Measurements from ENCODE around the gene GTPBP3. TPM values are rescaled to one million over a fixed set of nuclear protein-coding genes. Genes with fewer than 3 reads are reported as not detected.
A peak's percentile ranks its signal among the peaks of the same experiment; 100 is the strongest.

The GTPBP3 gene
- total and polyA plus RNA-seq, 5 donors from 2014 or later = 5.2 to 26.1 (median 8.9) TPM

GRCh38 chr19:17379221-17379631 is 41.9 kb downstream of the GTPBP3 start:
- no peaks in the 10 kb centered on the region for H3K36me3 ChIP-seq (ENCODE audit: control insufficient read depth, insufficient read depth, low read length)
- H3K27ac ChIP-seq (ENCODE audit: insufficient read depth, low read length, poor library complexity, severe bottlenecking) = no peak overlapping the region
- H3K4me3 ChIP-seq (ENCODE audit: low read depth, low read length) = no peak overlapping the region
- Mint-ChIP-seq H3K4me3 (no peak overlapping the region), H3K9me3 (peaks cover 0 to 2% (median 0%) of the 10 kb centered on the region in 7 donors), H3K4me1 (peaks cover 4 to 11% (median 8%) of the 10 kb centered on the region in 4 donors), H3K27me3 (peaks cover 38% of the 10 kb centered on the region), H3K27ac (no peak overlapping the region), H3K36me3 (peaks cover 4% of the 10 kb centered on the region)
- H3K27me3 ChIP-seq (ENCODE audit: control insufficient read depth, insufficient read depth, low read length) = no peaks in the 10 kb centered on the region
- no peaks in the 10 kb centered on the region for H3K9me3 ChIP-seq (ENCODE audit: control insufficient read depth in 2 of 2, low read length in 2 of 2)
- ATAC-seq (ENCODE audit: low read depth in 2 of 2) = no peak
- DNase-seq = no peak
- H3K4me1 ChIP-seq (ENCODE audit: control insufficient read depth, insufficient read depth, low read length, poor library complexity, severe bottlenecking) = peaks cover 5% of the 10 kb centered on the region

- Mint-ChIP-seq H3K36me3 (peaks cover 4% of the 10 kb centered on the region), H3K9me3 (peaks cover 0 to 2% (median 0%) of the 10 kb centered on the region in 7 donors), H3K27me3 (peaks cover 33% of the 10 kb centered on the region), H3K4me1 (peaks cover 4 to 11% (median 8%) of the 10 kb centered on the region in 4 donors), H3K27ac (no peak overlapping the region), H3K4me3 (peak overlapping the region in 2 of 4 donors; percentile 21 to 51)
- Histone ChIP-seq H3K27ac (ENCODE audit: insufficient read depth, low read length, poor library complexity, severe bottlenecking) (no peak overlapping the region), H3K9me3 (ENCODE audit: control insufficient read depth in 2 of 2, low read length in 2 of 2) (no peaks in the 10 kb centered on the region), H3K27me3 (ENCODE audit: control insufficient read depth, insufficient read depth, low read length) (no peaks in the 10 kb centered on the region), H3K4me1 (ENCODE audit: control insufficient read depth, insufficient read depth, low read length, poor library complexity, severe bottlenecking) (peaks cover 5% of the 10 kb centered on the region), H3K36me3 (ENCODE audit: control insufficient read depth, insufficient read depth, low read length) (no peaks in the 10 kb centered on the region), H3K4me3 (ENCODE audit: low read depth, low read length) (no peak overlapping the region)
- DNase-seq (no peak), ATAC-seq (ENCODE audit: low read depth in 2 of 2) (no peak)
Measured at GRCh38 chr19:17380426-17381138, 43.2 kb downstream of the GTPBP3 start.

- Histone ChIP-seq H3K27ac (ENCODE audit: insufficient read depth, low read length, poor library complexity, severe bottlenecking) (no peak overlapping the region), H3K36me3 (ENCODE audit: control insufficient read depth, insufficient read depth, low read length) (no peaks in the 10 kb centered on the region), H3K27me3 (ENCODE audit: control insufficient read depth, insufficient read depth, low read length) (peaks cover 4% of the 10 kb centered on the region), H3K9me3 (ENCODE audit: control insufficient read depth in 2 of 2, low read length in 2 of 2) (peaks cover 0 to 2% of the 10 kb centered on the region in 2 experiments), H3K4me3 (ENCODE audit: low read depth, low read length) (no peak overlapping the region), H3K4me1 (ENCODE audit: control insufficient read depth, insufficient read depth, low read length, poor library complexity, severe bottlenecking) (peaks cover 14% of the 10 kb centered on the region)
- peak; percentile 46 to 56 for ATAC-seq (ENCODE audit: low read depth in 2 of 2)
- H3K9me3 Mint-ChIP-seq = peaks cover 0 to 3% (median 0%) of the 10 kb centered on the region in 7 donors
- H3K4me1 Mint-ChIP-seq = peaks cover 0 to 18% (median 11%) of the 10 kb centered on the region in 4 donors
- peak overlapping the region in 2 of 4 donors; percentile 19 to 76 for H3K4me3 Mint-ChIP-seq
- no peaks in the 10 kb centered on the region for H3K36me3 Mint-ChIP-seq
- H3K27me3 Mint-ChIP-seq = peaks cover 13% of the 10 kb centered on the region
- no peak overlapping the region for H3K27ac Mint-ChIP-seq
- DNase-seq = peak; percentile 33 to 66 (median 54)
Measured at GRCh38 chr19:17385878-17386611, 48.7 kb downstream of the GTPBP3 start.

GRCh38 chr19:17389288-17389687 is 51.9 kb downstream of the GTPBP3 start:
- Mint-ChIP-seq H3K27me3 (peaks cover 16% of the 10 kb centered on the region), H3K4me3 (peak overlapping the region in 3 of 4 donors; percentile 3 to 45 (median 26)), H3K36me3 (no peaks in the 10 kb centered on the region), H3K27ac (no peak overlapping the region), H3K4me1 (peaks cover 0 to 19% (median 11%) of the 10 kb centered on the region in 4 donors), H3K9me3 (peaks cover 0 to 3% (median 0%) of the 10 kb centered on the region in 7 donors)
- Histone ChIP-seq H3K4me3 (ENCODE audit: low read depth, low read length) (no peak overlapping the region), H3K9me3 (ENCODE audit: control insufficient read depth in 2 of 2, low read length in 2 of 2) (peaks cover 0 to 2% of the 10 kb centered on the region in 2 experiments), H3K4me1 (ENCODE audit: control insufficient read depth, insufficient read depth, low read length, poor library complexity, severe bottlenecking) (peaks cover 23% of the 10 kb centered on the region), H3K36me3 (ENCODE audit: control insufficient read depth, insufficient read depth, low read length) (no peaks in the 10 kb centered on the region), H3K27me3 (ENCODE audit: control insufficient read depth, insufficient read depth, low read length) (peaks cover 6% of the 10 kb centered on the region), H3K27ac (ENCODE audit: insufficient read depth, low read length, poor library complexity, severe bottlenecking) (no peak overlapping the region)
- no peak for ATAC-seq (ENCODE audit: low read depth in 2 of 2)
- DNase-seq = no peak

GRCh38 chr19:17389957-17390664 is 52.8 kb downstream of the GTPBP3 start:
- ATAC-seq (ENCODE audit: low read depth in 2 of 2) (no peak), DNase-seq (no peak)
- H3K4me3 Mint-ChIP-seq = peak overlapping the region; percentile 37 to 91 (median 75)
- H3K36me3 Mint-ChIP-seq = no peaks in the 10 kb centered on the region
- Histone ChIP-seq H3K4me3 (ENCODE audit: low read depth, low read length) (peak overlapping the region; percentile 51), H3K36me3 (ENCODE audit: control insufficient read depth, insufficient read depth, low read length) (no peaks in the 10 kb centered on the region), H3K4me1 (ENCODE audit: control insufficient read depth, insufficient read depth, low read length, poor library complexity, severe bottlenecking) (peaks cover 28% of the 10 kb centered on the region), H3K27ac (ENCODE audit: insufficient read depth, low read length, poor library complexity, severe bottlenecking) (no peak overlapping the region), H3K27me3 (ENCODE audit: control insufficient read depth, insufficient read depth, low read length) (peaks cover 6% of the 10 kb centered on the region), H3K9me3 (ENCODE audit: control insufficient read depth in 2 of 2, low read length in 2 of 2) (peaks cover 0 to 2% of the 10 kb centered on the region in 2 experiments)
- peaks cover 23% of the 10 kb centered on the region for H3K27me3 Mint-ChIP-seq
- peaks cover 0 to 3% (median 0%) of the 10 kb centered on the region in 7 donors for H3K9me3 Mint-ChIP-seq
- peaks cover 0 to 24% (median 15%) of the 10 kb centered on the region in 4 donors for H3K4me1 Mint-ChIP-seq
- peak overlapping the region in 1 of 3 donors; percentile 51 for H3K27ac Mint-ChIP-seq

- Mint-ChIP-seq H3K27ac (peak overlapping the region; percentile 62 to 88 (median 63)), H3K27me3 (peaks cover 25% of the 10 kb centered on the region), H3K36me3 (no peaks in the 10 kb centered on the region), H3K4me1 (peaks cover 0 to 27% (median 17%) of the 10 kb centered on the region in 4 donors), H3K4me3 (peak overlapping the region; percentile 58 to 91 (median 86)), H3K9me3 (peaks cover 0 to 3% (median 0%) of the 10 kb centered on the region in 7 donors)
- Histone ChIP-seq H3K36me3 (ENCODE audit: control insufficient read depth, insufficient read depth, low read length) (no peaks in the 10 kb centered on the region), H3K4me1 (ENCODE audit: control insufficient read depth, insufficient read depth, low read length, poor library complexity, severe bottlenecking) (peaks cover 30% of the 10 kb centered on the region), H3K27ac (ENCODE audit: insufficient read depth, low read length, poor library complexity, severe bottlenecking) (no peak overlapping the region), H3K4me3 (ENCODE audit: low read depth, low read length) (peak overlapping the region; percentile 51), H3K9me3 (ENCODE audit: control insufficient read depth in 2 of 2, low read length in 2 of 2) (peaks cover 0 to 2% of the 10 kb centered on the region in 2 experiments), H3K27me3 (ENCODE audit: control insufficient read depth, insufficient read depth, low read length) (peaks cover 6% of the 10 kb centered on the region)
- ATAC-seq (ENCODE audit: low read depth in 2 of 2) (peak; percentile 92 to 96), DNase-seq (peak; percentile 80 to 89 (median 83))
Measured at GRCh38 chr19:17390665-17391370, 53.5 kb downstream of the GTPBP3 start.

Measured in CD4-positive, CD25-positive, alpha-beta regulatory T cell (primary cell).